ENCODE results near the gene ABCA8.

Gene ABCA8

GRCh38 chr17:68943123-68943811 lies 11.9 kb downstream of the ABCA8 start:
- DNase-seq, result no peak

GRCh38 chr17:68942389-68942788 lies 12.8 kb downstream of the ABCA8 start:
- DNase-seq, result no peak

- DNase-seq, result peak in 1 of 2 donors; percentile 65
Observed at GRCh38 chr17:68941761-68942160, 13.4 kb downstream of the ABCA8 start.

GRCh38 chr17:68939195-68939594 lies 16.0 kb downstream of the ABCA8 start:
- no peak for DNase-seq

- no peak for DNase-seq
Observed at GRCh38 chr17:68937890-68938514, 17.2 kb downstream of the ABCA8 start.

- DNase-seq, result no peak
Observed at GRCh38 chr17:68927516-68927915, 27.7 kb downstream of the ABCA8 start.

GRCh38 chr17:68924793-68925720 lies 30.1 kb downstream of the ABCA8 start:
- DNase-seq, result peak in 1 of 2 donors; percentile 73

GRCh38 chr17:68910789-68911431 lies 44.3 kb downstream of the ABCA8 start:
- no peak for DNase-seq

GRCh38 chr17:68910251-68910705 lies 44.9 kb downstream of the ABCA8 start:
- DNase-seq, result peak in 1 of 2 donors; percentile 11

- peak; percentile 92 to 97 for DNase-seq
Observed at GRCh38 chr17:68909066-68909465, 46.1 kb downstream of the ABCA8 start.

GRCh38 chr17:68908045-68908444 lies 47.1 kb downstream of the ABCA8 start:
- DNase-seq, result no peak

GRCh38 chr17:68906638-68907037 lies 48.6 kb downstream of the ABCA8 start:
- peak in 1 of 2 donors; percentile 20 for DNase-seq

GRCh38 chr17:68903286-68903685 lies 51.9 kb downstream of the ABCA8 start:
- no peak for DNase-seq

- no peak for DNase-seq
Observed at GRCh38 chr17:68897557-68897956, 57.6 kb downstream of the ABCA8 start.

GRCh38 chr17:68892658-68893057 lies 62.5 kb downstream of the ABCA8 start:
- no peak for DNase-seq

- no peak for DNase-seq
Observed at GRCh38 chr17:68892193-68892592, 63.0 kb downstream of the ABCA8 start.

GRCh38 chr17:68886401-68886800 lies 68.8 kb downstream of the ABCA8 start:
- no peak for DNase-seq

- DNase-seq, result no peak
Observed at GRCh38 chr17:68884888-68885287, 70.3 kb downstream of the ABCA8 start.

- no peak for DNase-seq
Observed at GRCh38 chr17:68878226-68878885, 76.8 kb downstream of the ABCA8 start.

GRCh38 chr17:68871447-68871846 lies 83.7 kb downstream of the ABCA8 start:
- no peak for DNase-seq

GRCh38 chr17:68870976-68871375 lies 84.2 kb downstream of the ABCA8 start:
- DNase-seq, result no peak
